ENCODE data around the gene RIOK3. TPM values are rescaled to one million over a fixed set of nuclear protein-coding genes. Genes with fewer than 3 reads are reported as not detected.
A peak's percentile ranks its signal among the peaks of the same experiment; 100 is the strongest.

The RIOK3 gene
- total and polyA plus RNA-seq, 2 of the 4 experiments (the other 2 are of a cell fraction), result 21.5 to 38.9 TPM

DNA sequence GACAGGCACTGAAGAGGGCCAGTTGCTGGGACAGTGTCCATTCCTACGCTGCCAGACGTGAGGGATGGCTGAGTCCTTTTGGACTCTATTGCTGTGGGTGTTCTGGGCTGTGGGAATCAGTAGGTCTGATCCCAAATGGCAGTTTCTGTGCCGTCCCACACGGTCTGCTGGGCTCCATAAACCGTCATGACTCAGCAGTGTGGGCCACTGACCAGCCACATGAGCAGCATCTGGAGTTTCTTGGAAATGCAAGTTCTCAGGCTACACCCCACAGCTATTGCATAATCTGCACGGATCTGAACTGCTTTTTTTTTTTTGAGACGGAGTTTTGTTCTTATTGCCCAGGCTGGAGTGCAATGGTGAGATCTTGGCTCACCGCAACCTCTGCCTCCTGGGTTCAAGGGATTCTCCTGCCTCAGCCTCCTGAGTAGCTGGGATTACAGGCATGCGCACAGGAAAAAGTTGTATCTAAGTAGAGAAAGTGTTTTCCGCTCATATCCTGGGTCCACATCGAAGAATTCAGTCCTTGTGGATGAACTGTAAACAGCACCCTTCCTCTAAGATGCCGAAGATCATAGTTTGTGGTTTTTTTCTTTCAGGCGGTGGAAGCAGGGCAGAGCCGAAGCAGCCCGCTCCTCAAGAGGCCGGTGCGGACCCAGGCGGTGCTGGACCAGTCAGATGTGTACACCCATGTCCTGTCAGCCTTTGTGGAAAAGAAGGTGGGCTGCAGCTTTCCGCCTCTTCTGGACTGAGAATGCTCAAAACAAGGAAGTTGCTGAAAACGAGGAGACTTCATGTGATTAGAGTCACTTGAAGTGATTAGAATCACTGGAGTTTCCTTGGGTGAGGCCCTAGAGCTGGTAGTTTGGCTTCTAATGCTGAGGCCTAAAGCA is 75.7 kb downstream of the RIOK3 start:
- H3K18ac ChIP-seq (ENCODE audit: low read depth, low read length), result no peak overlapping the region
- peak overlapping the region; percentile 18 for H2BK120ac ChIP-seq (ENCODE audit: low read depth, low read length)
- peaks cover 15% of the 10 kb centered on the region; the same call in 1 of the 2 replicates for H4K20me1 ChIP-seq (ENCODE audit: insufficient read depth, low read length)
- H3K27ac ChIP-seq (ENCODE audit: insufficient read depth, low read length), result no peak overlapping the region
- peak overlapping the region; percentile 49; the same call in 1 of the 2 replicates for H2AK5ac ChIP-seq (ENCODE audit: low read depth, low read length)
- DNase-seq, result peak; percentile 26
- H3K27me3 ChIP-seq (ENCODE audit: control insufficient read depth, insufficient read depth, low read length), result no peaks in the 10 kb centered on the region
- TF ChIP-seq MXI1 (IDR thresholded peaks at IDR 0.05; ENCODE audit: borderline replicate concordance, low read depth, low read length) (no peak), CHD1 (IDR thresholded peaks at IDR 0.05; ENCODE audit: low read depth, low read length) (no peak), MAZ (IDR thresholded peaks at IDR 0.05; ENCODE audit: borderline replicate concordance, low read depth, low read length) (no peak), CEBPB (IDR thresholded peaks at IDR 0.05; ENCODE audit: low read depth, low read length) (peak; percentile 64), NFE2L2 (IDR thresholded peaks at IDR 0.05; ENCODE audit: low read depth, low read length) (no peak; the same call in 1 of the 2 replicates)
- CTCF ChIA-PET, result interaction anchor here (0.5 kb wide), 1 partner anchor 1913 kb away, joined by 5 read pairs; no protein-coding TSS in a partner anchor
- BruUV-seq (replicated peaks), result no TSS peak
- H3K9ac ChIP-seq (ENCODE audit: low read depth, low read length), result no peak overlapping the region
- peaks cover 68% of the 10 kb centered on the region for H3K36me3 ChIP-seq (ENCODE audit: control insufficient read depth, insufficient read depth, low read length)
- H3K4me1 ChIP-seq (ENCODE audit: control insufficient read depth, insufficient read depth, low read length), result peaks cover 4% of the 10 kb centered on the region; the same call in 1 of the 2 replicates
- 0 out of 2 replicates have a peak overlapping the region, but pooled peaks have one; percentile 42 for H3K14ac ChIP-seq (replicated peaks; ENCODE audit: low read depth, low read length)
- H3K79me1 ChIP-seq (ENCODE audit: low read depth in 1 of 2, low read length in 2 of 2), result peaks cover 0 to 20% of the 10 kb centered on the region in 2 experiments; a peak in 3 of 4 replicates
- H3K4me3 ChIP-seq (ENCODE audit: insufficient read depth, low read depth, low read length), result no peak overlapping the region
- H2AFZ ChIP-seq (replicated peaks; ENCODE audit: low read length, poor library complexity), result no peak overlapping the region
- in situ Hi-C loops (cut with MboI; ENCODE audit: low sequenced_read_pairs), result no loop called here
- POLR2A ChIA-PET (ENCODE audit: unreplicated experiment), result no interaction called here
- peak overlapping the region; percentile 60 for H4K91ac ChIP-seq (ENCODE audit: insufficient read depth, low read depth, low read length)
- H4K5ac ChIP-seq (ENCODE audit: low read depth, low read length), result no peak overlapping the region
- peaks cover 14% of the 10 kb centered on the region for H3K9me1 ChIP-seq (ENCODE audit: insufficient read depth, low read length)
- intact Hi-C loops (cut with micrococcal nuclease), result no loop called here
- H3K4me2 ChIP-seq (ENCODE audit: low read depth, low read length), result no peak overlapping the region
- H2AK9ac ChIP-seq (replicated peaks; ENCODE audit: low read depth, low read length, poor library complexity), result no peak overlapping the region
- H2BK5ac ChIP-seq (ENCODE audit: low read depth, low read length, poor library complexity, severe bottlenecking), result no peak overlapping the region
- no peak overlapping the region for H4K8ac ChIP-seq (ENCODE audit: low read depth in 2 of 2, low read length in 2 of 2)
- WGBS, 2 experiments (ENCODE audit: extremely low coverage in 2 of 2, insufficient read length in 1 of 2), result 87% methylated on average over 5 of the region's 20 CpGs; no CpG with 5 or more reads in 1 of the 2 experiments
- no peaks in the 10 kb centered on the region for H3K9me3 ChIP-seq (ENCODE audit: control insufficient read depth, insufficient read depth, low read length)
- H2BK20ac ChIP-seq (ENCODE audit: low read depth, low read length), result no peak overlapping the region
- no peak overlapping the region for H2BK15ac ChIP-seq (ENCODE audit: low read depth, low read length)
- dilution Hi-C loops (cut with HindIII; ENCODE audit: low sequenced_read_pairs, unreplicated experiment), result no loop called here
- no peak overlapping the region for H3K56ac ChIP-seq (ENCODE audit: extremely low read depth, insufficient read depth, low read length)
- ATAC-seq (ENCODE audit: low read depth), result no peak
- H3K4ac ChIP-seq (ENCODE audit: low read depth, low read length), result peak overlapping the region; percentile 65; the same call in 1 of the 2 replicates
- peak overlapping the region; percentile 59; the same call in 1 of the 2 replicates for H3K23ac ChIP-seq (ENCODE audit: low read depth, low read length)
